Lung (tissue), 12 donors: ENCODE results near the gene UGT1A4. TPM values are rescaled to one million over a fixed set of nuclear protein-coding genes. Genes with fewer than 3 reads are reported as not detected.

Experiments used
- ATAC-seq: fragments of 200-7000 bp; cut with Tn5 transposase; one replicate; pipeline ENCODE4 v1.9.1; 2020; ENCODE audit warnings: moderate number of reproducible peaks; ENCODE audit not compliant: insufficient read depth, low FRiP score
- DNase-seq, 3 donors: peaks; one replicate each; pipeline ENCODE4 v3.0.0-alpha.2; 2013 to 2017
- H3K27ac ChIP-seq, 2 donors: one replicate each; pipeline ENCODE4 v1.5.1; 2013; ENCODE audit warnings: mild to moderate bottlenecking in 2 of 2, moderate library complexity in 2 of 2, control low read depth in 1 of 2, inconsistent platforms in 1 of 2, low read depth in 1 of 2, low read length in 1 of 2
- H3K27me3 ChIP-seq, 3 donors: one replicate each; pipeline ENCODE4 v1.5.1; 2013; ENCODE audit warnings: low read length in 2 of 3; ENCODE audit not compliant: control insufficient read depth in 3 of 3, insufficient read depth in 3 of 3
- H3K36me3 ChIP-seq, 4 donors: one replicate each; pipeline ENCODE4 v1.5.1; 2013; ENCODE audit warnings: low read length in 4 of 4, mild to moderate bottlenecking in 1 of 4, moderate library complexity in 1 of 4; ENCODE audit not compliant: control insufficient read depth in 4 of 4, insufficient read depth in 4 of 4
- H3K4me1 ChIP-seq, 5 donors: one replicate each; pipeline ENCODE4 v1.5.1; 2013; ENCODE audit warnings: low read length in 5 of 5, mild to moderate bottlenecking in 2 of 5, moderate library complexity in 1 of 5; ENCODE audit not compliant: control insufficient read depth in 5 of 5, insufficient read depth in 5 of 5
- H3K4me3 ChIP-seq: one replicate; pipeline ENCODE4 v1.5.1; 2013; ENCODE audit warnings: mild to moderate bottlenecking, control low read depth, moderate library complexity
- H3K9ac ChIP-seq, 2 donors: one replicate each; pipeline ENCODE4 v1.5.1; 2013; ENCODE audit warnings: low read length in 2 of 2, control low read depth in 1 of 2; ENCODE audit not compliant: insufficient read depth in 1 of 2
- H3K9me3 ChIP-seq, 4 donors: one replicate each; pipeline ENCODE4 v1.5.1; 2013; ENCODE audit warnings: low read length in 3 of 4, mild to moderate bottlenecking in 1 of 4, moderate library complexity in 1 of 4; ENCODE audit not compliant: control insufficient read depth in 4 of 4, insufficient read depth in 3 of 4
- CTCF ChIP-seq: IDR thresholded peaks from 2 replicates; pipeline ENCODE4 v1.5.1; 2012; ENCODE audit warnings: mild to moderate bottlenecking; ENCODE audit errors: control extremely low read depth, extremely low read depth
- WGBS, 2 donors: extraction: QIAGEN DNeasy Blood & Tissue Kit; methylation state at CpG; one replicate each; pipeline ENCODE4 v1.1.7; 2013; 5-methylcytosine and 5-hydroxymethylcytosine counted together
- polyA plus RNA-seq, 2 donors: library from polyadenylated mRNA; stranded (reverse); fragments of 200-250 nt; gene quantifications; one replicate each; pipeline ENCODE4 v1.2.1, GENCODE V29; 2013
- total RNA-seq, 2 donors: library from RNA; depleted of rRNA in 1 of 2; stranded (reverse); fragments of >200 nt in 1 of 2; gene quantifications; one replicate each; pipeline ENCODE4 v1.2.1, GENCODE V29; 2014 to 2021
- donor health status: control.
- donor health status: control.
- donor health status: Bipolar disorder and iron deficiency.
- donor health status: healthy.
- donor health status: DM: yes; HTN: yes; CAD: no.

Gene UGT1A4
- total and polyA plus RNA-seq, 4 donors, result 0.02 to 0.55 (median 0.21) TPM; not detected in 1

GRCh38 chr2:233769260-233769659 is 50.7 kb downstream of the UGT1A4 start:
- no peak for TF ChIP-seq CTCF
- Histone ChIP-seq H3K9me3 (no peaks in the 10 kb centered on the region), H3K9ac (no peak overlapping the region), H3K4me3 (no peak overlapping the region), H3K4me1 (no peaks in the 10 kb centered on the region), H3K36me3 (no peaks in the 10 kb centered on the region), H3K27ac (no peak overlapping the region), H3K27me3 (no peaks in the 10 kb centered on the region)
- DNase-seq (no peak), ATAC-seq (no peak)
- 93 to 97% methylated on average over 9 of the region's 9 CpGs for WGBS, 2 donors

GRCh38 chr2:233772153-233772552 is 53.6 kb downstream of the UGT1A4 start:
- no peaks in the 10 kb centered on the region for H3K4me1 ChIP-seq
- no peak for DNase-seq
- no peak overlapping the region for H3K9ac ChIP-seq
- H3K4me3 ChIP-seq, result no peak overlapping the region
- ATAC-seq, result no peak
- 90 to 92% methylated on average over 16 of the region's 16 CpGs for WGBS, 2 donors
- H3K27me3 ChIP-seq, result no peaks in the 10 kb centered on the region
- TF ChIP-seq CTCF, result no peak
- no peak overlapping the region for H3K27ac ChIP-seq
- H3K9me3 ChIP-seq, result peaks cover 0 to 6% (median 0%) of the 10 kb centered on the region in 4 donors
- no peaks in the 10 kb centered on the region for H3K36me3 ChIP-seq

GRCh38 chr2:233772583-233772982 is 54.0 kb downstream of the UGT1A4 start:
- H3K27ac ChIP-seq, result no peak overlapping the region
- H3K4me3 ChIP-seq, result no peak overlapping the region
- no peak for ATAC-seq
- WGBS, 2 donors, result 69 to 73% methylated on average over 5 of the region's 5 CpGs
- H3K36me3 ChIP-seq, result no peaks in the 10 kb centered on the region
- H3K9me3 ChIP-seq, result peaks cover 0 to 9% (median 0%) of the 10 kb centered on the region in 4 donors
- no peak for DNase-seq
- no peak overlapping the region for H3K9ac ChIP-seq
- no peaks in the 10 kb centered on the region for H3K27me3 ChIP-seq
- TF ChIP-seq CTCF, result no peak
- no peaks in the 10 kb centered on the region for H3K4me1 ChIP-seq

- WGBS, 2 donors, result 90 to 96% methylated on average over 5 of the region's 5 CpGs
- TF ChIP-seq CTCF, result no peak
These were observed 55.3 kb downstream of the UGT1A4 start for GRCh38 chr2:233773854-233774253.

More at GRCh38 chr2:233773854-233774253, 55.3 kb downstream of the UGT1A4 start:
- peaks cover 0 to 12% (median 0%) of the 10 kb centered on the region in 4 donors for H3K9me3 ChIP-seq
- ATAC-seq (no peak), DNase-seq (no peak)
- H3K27me3 ChIP-seq, result no peaks in the 10 kb centered on the region
- H3K4me1 ChIP-seq, result no peaks in the 10 kb centered on the region
- H3K36me3 ChIP-seq, result no peaks in the 10 kb centered on the region
- H3K27ac ChIP-seq, result no peak overlapping the region
- H3K4me3 ChIP-seq, result no peak overlapping the region
- H3K9ac ChIP-seq, result no peak overlapping the region
